Keratinocyte (primary cell): ENCODE results near the gene OR4D1. TPM values are rescaled to one million over a fixed set of nuclear protein-coding genes. Genes with fewer than 3 reads are reported as not detected.
"Not testable (repeated sequence)": the region's sequence is repeated elsewhere in the genome, so short reads cannot be mapped to it uniquely, and the experiment has no call there.

ENCODE experiments used
- DNase-seq: peaks from one replicate; pipeline ENCODE4 v3.0.0-alpha.2; 2011; ENCODE audit warnings: low read depth, missing footprints, low spot score
- FAIRE-seq: peaks from 2 replicates; lab custom pipeline; 2011; peaks lifted over from hg19 to GRCh38; lab: Jason Lieb, UNC
- H2AFZ ChIP-seq: 2 replicates; pipeline ENCODE4 v1.6.0; 2012; ENCODE audit warnings: low read length, control low read depth, inconsistent platforms; ENCODE audit not compliant: control insufficient read depth
- H3K27ac ChIP-seq: 2 replicates; pipeline ENCODE4 v1.5.1; 2011; ENCODE audit warnings: low read length; ENCODE audit not compliant: control insufficient read depth, insufficient read depth
- H3K27me3 ChIP-seq: 3 replicates; pipeline ENCODE4 v1.6.0; 2011; ENCODE audit warnings: low read length; ENCODE audit not compliant: control insufficient read depth, insufficient read depth; ENCODE audit errors: extremely low read depth
- H3K36me3 ChIP-seq, 2 experiments: 2 replicates in 1 of 2; 3 replicates in 1 of 2; pipeline ENCODE4 v1.5.1; 2011; ENCODE audit warnings: low read length in 2 of 2, mild to moderate bottlenecking in 1 of 2; ENCODE audit not compliant: control insufficient read depth in 2 of 2, insufficient read depth in 2 of 2; ENCODE audit errors: extremely low read depth in 1 of 2
- H3K4me1 ChIP-seq: 3 replicates; pipeline ENCODE4 v1.5.1; 2011; ENCODE audit warnings: low read length; ENCODE audit not compliant: control insufficient read depth, insufficient read depth; ENCODE audit errors: extremely low read depth
- H3K4me2 ChIP-seq: 3 replicates; pipeline ENCODE4 v1.6.0; 2011; ENCODE audit warnings: low read depth, low read length; ENCODE audit not compliant: control insufficient read depth, insufficient read depth; ENCODE audit errors: extremely low read depth
- H3K4me3 ChIP-seq, 3 experiments: fragments of 200-600 bp in 1 of 3; sonication (generic) in 1 of 3; 2 replicates in 2 of 3; 3 replicates in 1 of 3; pipeline ENCODE4 v1.5.1; 2011 to 2016; ENCODE audit warnings: low read length in 3 of 3, mild to moderate bottlenecking in 3 of 3, control low read depth in 2 of 3, inconsistent platforms in 1 of 3, low read depth in 1 of 3, mixed read lengths in 1 of 3, mixed run types in 1 of 3, moderate library complexity in 1 of 3; ENCODE audit not compliant: control insufficient read depth in 2 of 3, insufficient read depth in 2 of 3; ENCODE audit errors: extremely low read depth in 1 of 3
- H3K79me2 ChIP-seq: 2 replicates; pipeline ENCODE4 v1.6.0; 2012; ENCODE audit warnings: low read length; ENCODE audit not compliant: control insufficient read depth, insufficient read depth
- H3K9ac ChIP-seq: 3 replicates; pipeline ENCODE4 v1.6.0; 2011; ENCODE audit warnings: low read length; ENCODE audit not compliant: control insufficient read depth, insufficient read depth; ENCODE audit errors: extremely low read depth
- H3K9me1 ChIP-seq: 3 replicates; pipeline ENCODE4 v1.6.0; 2011; ENCODE audit warnings: low read length; ENCODE audit not compliant: control insufficient read depth, insufficient read depth; ENCODE audit errors: extremely low read depth
- H3K9me3 ChIP-seq: 2 replicates; pipeline ENCODE4 v1.5.1; 2012; ENCODE audit warnings: low read depth, low read length; ENCODE audit not compliant: control insufficient read depth
- H4K20me1 ChIP-seq: 3 replicates; pipeline ENCODE4 v1.6.0; 2011; ENCODE audit warnings: low read length; ENCODE audit not compliant: control insufficient read depth, insufficient read depth; ENCODE audit errors: extremely low read depth
- EZH2 ChIP-seq: IDR thresholded peaks from one replicate; pipeline ENCODE4 v1.6.1; 2012; ENCODE audit warnings: inconsistent platforms, mild to moderate bottlenecking, low read length, moderate library complexity
- dilution Hi-C: fragments of 300-500 bp; cut with MboI; formaldehyde crosslinking; loops from one replicate; pipeline ENCODE4 v1.7.0; 2020; ENCODE audit warnings: low sequenced_read_pairs; ENCODE audit not compliant: extremely low pct_ligation_motif_present
- polyA plus RNA-seq, 5 experiments: library from polyadenylated mRNA; depleted of rRNA in 3 of 5; stranded (reverse) in 3 of 5; stranded (forward) in 1 of 5; unstranded in 1 of 5; fragments of >200 nt; gene quantifications; 1 replicate in 1 of 5; 2 replicates in 3 of 5; 3 replicates in 1 of 5; pipeline versions ENCODE4 v1.2.1 to v1.2.3, GENCODE V29; 2011 to 2012; ENCODE audit warnings: missing spikeins in 2 of 5, low read depth in 1 of 5, low replicate concordance in 1 of 5
- TF ChIP-seq, protein P1 (sequence below), 3 experiments: IDR thresholded peaks in 1 of 3; conservative IDR thresholded peaks in 1 of 3; optimal IDR thresholded peaks in 1 of 3; 2 replicates in 2 of 3; 3 replicates in 1 of 3; pipeline versions ENCODE3 to v1.5.1; 2011; ENCODE audit warnings: low read length in 3 of 3, mild to moderate bottlenecking in 3 of 3, moderate library complexity in 2 of 3, control low read depth in 1 of 3, inconsistent platforms in 1 of 3; ENCODE audit not compliant: insufficient read depth in 2 of 3; ENCODE audit errors: extremely low read depth in 1 of 3

The OR4D1 gene
- polyA plus RNA-seq, 1 donor (not counting 4 experiments of a cell fraction or from before 2014, with no cell fraction given) = not detected

DNA sequence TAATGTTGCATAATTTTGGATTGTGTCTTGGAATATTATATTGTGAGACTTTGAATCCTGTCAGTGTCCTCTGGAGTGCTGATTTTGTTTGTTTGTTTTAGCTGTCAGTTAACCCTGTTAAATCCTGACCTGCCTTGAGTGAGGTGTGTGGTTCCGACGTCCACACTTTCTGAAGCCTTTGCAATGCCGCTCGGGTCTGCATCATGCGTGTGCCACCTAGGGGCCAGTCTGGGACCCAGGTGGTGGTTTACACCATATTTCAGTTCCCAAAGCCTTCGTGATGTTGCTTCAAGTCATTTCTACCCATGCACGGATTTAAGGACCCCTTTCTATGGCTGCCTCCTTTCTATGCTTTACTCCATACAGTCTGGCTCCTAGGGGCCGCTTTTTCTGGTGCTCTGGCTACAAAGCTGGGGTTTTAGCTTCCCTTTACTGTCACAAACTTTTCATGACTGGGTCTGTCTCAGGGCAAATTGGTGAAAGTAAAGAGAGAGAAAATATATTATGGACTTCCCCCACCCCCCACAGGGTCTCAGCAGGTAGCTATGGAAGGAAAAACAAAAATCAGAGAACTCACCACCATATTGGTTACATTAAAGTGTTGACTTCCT, 11.4 kb upstream of the OR4D1 start:
- DNase-seq = no peak
- H3K9ac ChIP-seq = no peak overlapping the region
- no peaks in the 10 kb centered on the region for H3K9me1 ChIP-seq
- dilution Hi-C loops = no loop called here
- no peak for FAIRE-seq
- H3K36me3 ChIP-seq = no peaks in the 10 kb centered on the region
- no peaks in the 10 kb centered on the region for H3K9me3 ChIP-seq
- no peak overlapping the region for H3K4me2 ChIP-seq
- H3K79me2 ChIP-seq = no peaks in the 10 kb centered on the region
- no peaks in the 10 kb centered on the region for H3K4me1 ChIP-seq
- TF ChIP-seq, protein P1, sequence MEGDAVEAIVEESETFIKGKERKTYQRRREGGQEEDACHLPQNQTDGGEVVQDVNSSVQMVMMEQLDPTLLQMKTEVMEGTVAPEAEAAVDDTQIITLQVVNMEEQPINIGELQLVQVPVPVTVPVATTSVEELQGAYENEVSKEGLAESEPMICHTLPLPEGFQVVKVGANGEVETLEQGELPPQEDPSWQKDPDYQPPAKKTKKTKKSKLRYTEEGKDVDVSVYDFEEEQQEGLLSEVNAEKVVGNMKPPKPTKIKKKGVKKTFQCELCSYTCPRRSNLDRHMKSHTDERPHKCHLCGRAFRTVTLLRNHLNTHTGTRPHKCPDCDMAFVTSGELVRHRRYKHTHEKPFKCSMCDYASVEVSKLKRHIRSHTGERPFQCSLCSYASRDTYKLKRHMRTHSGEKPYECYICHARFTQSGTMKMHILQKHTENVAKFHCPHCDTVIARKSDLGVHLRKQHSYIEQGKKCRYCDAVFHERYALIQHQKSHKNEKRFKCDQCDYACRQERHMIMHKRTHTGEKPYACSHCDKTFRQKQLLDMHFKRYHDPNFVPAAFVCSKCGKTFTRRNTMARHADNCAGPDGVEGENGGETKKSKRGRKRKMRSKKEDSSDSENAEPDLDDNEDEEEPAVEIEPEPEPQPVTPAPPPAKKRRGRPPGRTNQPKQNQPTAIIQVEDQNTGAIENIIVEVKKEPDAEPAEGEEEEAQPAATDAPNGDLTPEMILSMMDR (optimal IDR thresholded peaks at IDR 0.05 in 1 of 3, IDR thresholded peaks at IDR 0.05 in 1 of 3, conservative IDR thresholded peaks at IDR 0.05 in 1 of 3; ENCODE audit: extremely low read depth in 1 of 3, insufficient read depth in 2 of 3, low read length in 3 of 3) = peak; percentile 40 to 60 (median 49)
- TF ChIP-seq EZH2 = no peak
- no peak overlapping the region for H3K4me3 ChIP-seq
- H2AFZ ChIP-seq = no peak overlapping the region
- no peaks in the 10 kb centered on the region for H4K20me1 ChIP-seq
- H3K27me3 ChIP-seq = peaks cover 20% of the 10 kb centered on the region
- no peak overlapping the region for H3K27ac ChIP-seq

DNA sequence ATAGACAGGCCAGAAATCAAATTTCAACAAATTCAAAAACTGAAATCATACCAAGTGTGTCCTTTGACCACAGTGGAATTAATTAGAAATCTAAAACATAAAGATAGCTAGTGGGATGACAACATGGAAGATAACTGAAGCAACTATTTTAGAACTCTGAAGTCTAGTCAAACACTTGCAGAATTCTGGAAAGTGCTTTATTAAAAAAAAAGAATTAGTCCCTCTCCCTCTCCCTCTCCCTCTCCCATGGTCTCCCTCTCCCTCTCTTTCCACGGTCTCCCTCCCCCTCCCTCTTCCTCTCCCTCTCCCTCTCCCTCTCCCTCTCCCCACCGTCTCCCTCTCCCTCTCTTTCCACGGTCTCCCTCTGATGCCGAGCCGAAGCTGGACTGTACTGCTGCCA, 6.7 kb upstream of the OR4D1 start:
- Histone ChIP-seq H3K27ac (no peak overlapping the region), H3K27me3 (peaks cover 9% of the 10 kb centered on the region), H3K4me2 (no peak overlapping the region), H3K4me1 (no peaks in the 10 kb centered on the region), H3K36me3 (no peaks in the 10 kb centered on the region), H3K9ac (no peak overlapping the region), H3K9me3 (no peaks in the 10 kb centered on the region), H4K20me1 (no peaks in the 10 kb centered on the region), H3K4me3 (no peak overlapping the region), H3K9me1 (no peaks in the 10 kb centered on the region), H2AFZ (no peak overlapping the region), H3K79me2 (no peaks in the 10 kb centered on the region)
- no peak for DNase-seq
- FAIRE-seq = no peak
- TF ChIP-seq, protein P1 (optimal IDR thresholded peaks at IDR 0.05 in 1 of 3, IDR thresholded peaks at IDR 0.05 in 1 of 3, conservative IDR thresholded peaks at IDR 0.05 in 1 of 3; ENCODE audit: extremely low read depth in 1 of 3, insufficient read depth in 2 of 3, low read length in 3 of 3) = no peak
- no peak for TF ChIP-seq EZH2
- dilution Hi-C loops = no loop called here

DNA sequence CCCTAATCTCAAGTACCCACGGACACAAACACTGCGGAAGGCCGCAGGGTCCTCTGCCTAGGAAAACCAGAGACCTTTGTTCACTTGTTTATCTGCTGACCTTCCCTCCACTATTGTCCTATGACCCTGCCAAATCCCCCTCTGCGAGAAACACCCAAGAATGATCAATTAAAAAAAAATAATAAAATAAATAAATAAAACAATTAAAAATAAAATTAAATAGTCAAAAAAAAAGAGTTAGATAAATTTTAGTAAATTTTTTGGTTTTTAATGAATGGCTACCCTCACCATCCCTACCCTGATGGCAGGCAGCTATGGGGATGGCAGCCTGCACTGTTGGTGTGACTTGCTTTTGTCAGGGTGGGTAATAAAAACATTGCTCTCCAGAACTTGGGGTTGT, 4.8 kb upstream of the OR4D1 start:
- H2AFZ ChIP-seq, H3K79me2 ChIP-seq, FAIRE-seq, dilution Hi-C loops, H3K36me3 ChIP-seq, H3K9ac ChIP-seq, H3K4me2 ChIP-seq, H3K27me3 ChIP-seq, H3K9me1 ChIP-seq, H3K4me1 ChIP-seq, DNase-seq, H3K4me3 ChIP-seq, H4K20me1 ChIP-seq, H3K27ac ChIP-seq, H3K9me3 ChIP-seq: not testable (repeated sequence)
